PC-3 (cell line): ENCODE measurements around the gene TRPT1.

Experiments used
- EZH2 ChIP-seq: fragments of 300-600 bp; sonication (generic); IDR thresholded peaks from one replicate; pipeline ENCODE4 v1.6.1; 2017; ENCODE audit warnings: antibody characterized with exemption, mild to moderate bottlenecking, low read length; ENCODE audit not compliant: unreplicated experiment
- EZH2phosphoT487 ChIP-seq: fragments of 300-600 bp; sonication (generic); IDR thresholded peaks from 2 replicates; pipeline ENCODE4 v1.6.1; 2018; ENCODE audit warnings: mild to moderate bottlenecking, antibody characterized with exemption, low read length, borderline replicate concordance
- TF ChIP-seq, protein P1 (sequence below): fragments of 300-600 bp; sonication (generic); conservative IDR thresholded peaks from 2 replicates; pipeline ENCODE4 v1.5.1; 2017; ENCODE audit warnings: antibody characterized with exemption, low read depth, mild to moderate bottlenecking, low read length

- TF ChIP-seq, protein P1, sequence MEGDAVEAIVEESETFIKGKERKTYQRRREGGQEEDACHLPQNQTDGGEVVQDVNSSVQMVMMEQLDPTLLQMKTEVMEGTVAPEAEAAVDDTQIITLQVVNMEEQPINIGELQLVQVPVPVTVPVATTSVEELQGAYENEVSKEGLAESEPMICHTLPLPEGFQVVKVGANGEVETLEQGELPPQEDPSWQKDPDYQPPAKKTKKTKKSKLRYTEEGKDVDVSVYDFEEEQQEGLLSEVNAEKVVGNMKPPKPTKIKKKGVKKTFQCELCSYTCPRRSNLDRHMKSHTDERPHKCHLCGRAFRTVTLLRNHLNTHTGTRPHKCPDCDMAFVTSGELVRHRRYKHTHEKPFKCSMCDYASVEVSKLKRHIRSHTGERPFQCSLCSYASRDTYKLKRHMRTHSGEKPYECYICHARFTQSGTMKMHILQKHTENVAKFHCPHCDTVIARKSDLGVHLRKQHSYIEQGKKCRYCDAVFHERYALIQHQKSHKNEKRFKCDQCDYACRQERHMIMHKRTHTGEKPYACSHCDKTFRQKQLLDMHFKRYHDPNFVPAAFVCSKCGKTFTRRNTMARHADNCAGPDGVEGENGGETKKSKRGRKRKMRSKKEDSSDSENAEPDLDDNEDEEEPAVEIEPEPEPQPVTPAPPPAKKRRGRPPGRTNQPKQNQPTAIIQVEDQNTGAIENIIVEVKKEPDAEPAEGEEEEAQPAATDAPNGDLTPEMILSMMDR: no peak
- no peak for TF ChIP-seq EZH2phosphoT487
- no peak for TF ChIP-seq EZH2
These were observed 14.7 kb downstream of the TRPT1 start for GRCh38 chr11:64211181-64211872.
